Lung (tissue), 12 donors: ENCODE data around the gene BBS1. TPM values are rescaled to one million over a fixed set of nuclear protein-coding genes. Genes with fewer than 3 reads are reported as not detected.
"Not testable (repeated sequence)": the region's sequence is repeated elsewhere in the genome, so short reads cannot be mapped to it uniquely, and the experiment has no call there.

ENCODE experiments used
- ATAC-seq: fragments of 200-7000 bp; cut with Tn5 transposase; one replicate; pipeline ENCODE4 v1.9.1; 2020; ENCODE audit warnings: moderate number of reproducible peaks; ENCODE audit not compliant: insufficient read depth, low FRiP score
- DNase-seq, 3 donors: peaks; one replicate each; pipeline ENCODE4 v3.0.0-alpha.2; 2013 to 2017
- H3K27ac ChIP-seq, 2 donors: one replicate each; pipeline ENCODE4 v1.5.1; 2013; ENCODE audit warnings: mild to moderate bottlenecking in 2 of 2, moderate library complexity in 2 of 2, control low read depth in 1 of 2, inconsistent platforms in 1 of 2, low read depth in 1 of 2, low read length in 1 of 2
- H3K27me3 ChIP-seq, 3 donors: one replicate each; pipeline ENCODE4 v1.5.1; 2013; ENCODE audit warnings: low read length in 2 of 3; ENCODE audit not compliant: control insufficient read depth in 3 of 3, insufficient read depth in 3 of 3
- H3K36me3 ChIP-seq, 4 donors: one replicate each; pipeline ENCODE4 v1.5.1; 2013; ENCODE audit warnings: low read length in 4 of 4, mild to moderate bottlenecking in 1 of 4, moderate library complexity in 1 of 4; ENCODE audit not compliant: control insufficient read depth in 4 of 4, insufficient read depth in 4 of 4
- H3K4me1 ChIP-seq, 5 donors: one replicate each; pipeline ENCODE4 v1.5.1; 2013; ENCODE audit warnings: low read length in 5 of 5, mild to moderate bottlenecking in 2 of 5, moderate library complexity in 1 of 5; ENCODE audit not compliant: control insufficient read depth in 5 of 5, insufficient read depth in 5 of 5
- H3K4me3 ChIP-seq: one replicate; pipeline ENCODE4 v1.5.1; 2013; ENCODE audit warnings: mild to moderate bottlenecking, control low read depth, moderate library complexity
- H3K9ac ChIP-seq, 2 donors: one replicate each; pipeline ENCODE4 v1.5.1; 2013; ENCODE audit warnings: low read length in 2 of 2, control low read depth in 1 of 2; ENCODE audit not compliant: insufficient read depth in 1 of 2
- H3K9me3 ChIP-seq, 4 donors: one replicate each; pipeline ENCODE4 v1.5.1; 2013; ENCODE audit warnings: low read length in 3 of 4, mild to moderate bottlenecking in 1 of 4, moderate library complexity in 1 of 4; ENCODE audit not compliant: control insufficient read depth in 4 of 4, insufficient read depth in 3 of 4
- WGBS, 2 donors: extraction: QIAGEN DNeasy Blood & Tissue Kit; methylation state at CpG; one replicate each; pipeline ENCODE4 v1.1.7; 2013; 5-methylcytosine and 5-hydroxymethylcytosine counted together
- polyA plus RNA-seq, 2 donors: library from polyadenylated mRNA; stranded (reverse); fragments of 200-250 nt; gene quantifications; one replicate each; pipeline ENCODE4 v1.2.1, GENCODE V29; 2013
- total RNA-seq, 2 donors: library from RNA; depleted of rRNA in 1 of 2; stranded (reverse); fragments of >200 nt in 1 of 2; gene quantifications; one replicate each; pipeline ENCODE4 v1.2.1, GENCODE V29; 2014 to 2021
- TF ChIP-seq, protein P1 (sequence below): IDR thresholded peaks from 2 replicates; pipeline ENCODE4 v1.5.1; 2012; ENCODE audit warnings: mild to moderate bottlenecking; ENCODE audit errors: control extremely low read depth, extremely low read depth
- donor health status: control.
- donor health status: control.
- donor health status: Bipolar disorder and iron deficiency.
- donor health status: healthy.
- donor health status: DM: yes; HTN: yes; CAD: no.

BBS1 gene
- total and polyA plus RNA-seq, 4 donors = 12.5 to 75.6 (median 29.3) TPM

DNA sequence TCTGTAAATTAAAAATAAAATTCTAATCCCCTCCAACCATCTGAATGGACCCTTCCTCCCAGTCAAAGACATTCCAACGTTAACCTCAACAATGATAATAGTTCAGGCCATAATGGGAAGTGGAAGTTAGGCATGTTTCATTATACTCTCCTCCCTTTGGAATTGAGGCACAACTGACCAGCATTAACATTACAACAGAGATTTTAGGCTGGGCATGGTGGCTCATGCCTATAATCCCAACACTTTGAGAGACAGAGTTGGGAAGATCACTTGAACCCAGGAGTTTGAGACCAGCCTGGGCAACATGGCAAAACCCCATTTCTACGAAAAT lies 60.4 kb downstream of the BBS1 start:
- ATAC-seq (no peak), DNase-seq (no peak)
- Histone ChIP-seq H3K4me3 (no peak overlapping the region), H3K27ac (no peak overlapping the region), H3K4me1 (peaks cover 0 to 10% (median 0%) of the 10 kb centered on the region in 5 donors), H3K9ac (no peak overlapping the region), H3K9me3 (no peaks in the 10 kb centered on the region), H3K36me3 (peaks cover 0 to 2% (median 0%) of the 10 kb centered on the region in 4 donors), H3K27me3 (no peaks in the 10 kb centered on the region)
- TF ChIP-seq, protein P1, sequence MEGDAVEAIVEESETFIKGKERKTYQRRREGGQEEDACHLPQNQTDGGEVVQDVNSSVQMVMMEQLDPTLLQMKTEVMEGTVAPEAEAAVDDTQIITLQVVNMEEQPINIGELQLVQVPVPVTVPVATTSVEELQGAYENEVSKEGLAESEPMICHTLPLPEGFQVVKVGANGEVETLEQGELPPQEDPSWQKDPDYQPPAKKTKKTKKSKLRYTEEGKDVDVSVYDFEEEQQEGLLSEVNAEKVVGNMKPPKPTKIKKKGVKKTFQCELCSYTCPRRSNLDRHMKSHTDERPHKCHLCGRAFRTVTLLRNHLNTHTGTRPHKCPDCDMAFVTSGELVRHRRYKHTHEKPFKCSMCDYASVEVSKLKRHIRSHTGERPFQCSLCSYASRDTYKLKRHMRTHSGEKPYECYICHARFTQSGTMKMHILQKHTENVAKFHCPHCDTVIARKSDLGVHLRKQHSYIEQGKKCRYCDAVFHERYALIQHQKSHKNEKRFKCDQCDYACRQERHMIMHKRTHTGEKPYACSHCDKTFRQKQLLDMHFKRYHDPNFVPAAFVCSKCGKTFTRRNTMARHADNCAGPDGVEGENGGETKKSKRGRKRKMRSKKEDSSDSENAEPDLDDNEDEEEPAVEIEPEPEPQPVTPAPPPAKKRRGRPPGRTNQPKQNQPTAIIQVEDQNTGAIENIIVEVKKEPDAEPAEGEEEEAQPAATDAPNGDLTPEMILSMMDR = no peak
- whole genome bisulfite sequencing, 2 donors = 67 to 74% methylated on average over 2 of the region's 2 CpGs

DNA sequence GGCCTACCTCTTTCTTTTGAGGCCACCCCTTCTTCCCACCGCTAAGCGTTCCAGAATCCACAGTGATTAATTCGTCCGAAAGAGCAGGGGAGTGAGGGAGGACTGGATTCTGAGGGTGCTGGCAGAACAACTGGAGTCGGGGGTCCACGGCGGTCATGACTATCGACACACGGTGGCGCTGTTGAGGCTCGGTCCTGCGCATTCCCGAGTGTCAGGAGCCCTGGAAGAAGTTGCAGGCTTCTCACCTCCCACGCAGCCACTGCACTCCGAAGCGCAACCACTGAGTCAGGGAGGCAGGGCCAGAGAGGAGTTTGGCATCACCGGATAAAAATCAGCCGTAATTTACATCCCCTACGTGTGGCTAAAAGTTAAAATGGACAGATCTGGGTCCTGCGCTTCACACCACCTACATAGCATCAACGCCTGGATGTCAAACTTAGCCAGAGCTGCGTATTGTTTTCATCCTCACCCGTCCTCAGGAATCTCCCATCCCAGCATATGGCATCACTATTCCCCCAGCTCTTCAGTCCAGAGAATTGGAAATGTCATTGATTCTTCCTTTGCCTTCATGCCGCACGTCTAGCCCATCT lies 68.7 kb downstream of the BBS1 start:
- ATAC-seq (peak; percentile 88), DNase-seq (peak; percentile 75 to 83 (median 76))
- H3K9ac ChIP-seq = no peak overlapping the region
- no peaks in the 10 kb centered on the region for H3K36me3 ChIP-seq
- H3K4me1 ChIP-seq = no peaks in the 10 kb centered on the region
- 18 to 19% methylated on average over 25 of the region's 25 CpGs for WGBS, 2 donors
- TF ChIP-seq, protein P1 = peak; percentile 70
- H3K9me3 ChIP-seq = no peaks in the 10 kb centered on the region
- H3K4me3 ChIP-seq = no peak overlapping the region
- H3K27ac ChIP-seq = no peak overlapping the region
- H3K27me3 ChIP-seq = no peaks in the 10 kb centered on the region

DNA sequence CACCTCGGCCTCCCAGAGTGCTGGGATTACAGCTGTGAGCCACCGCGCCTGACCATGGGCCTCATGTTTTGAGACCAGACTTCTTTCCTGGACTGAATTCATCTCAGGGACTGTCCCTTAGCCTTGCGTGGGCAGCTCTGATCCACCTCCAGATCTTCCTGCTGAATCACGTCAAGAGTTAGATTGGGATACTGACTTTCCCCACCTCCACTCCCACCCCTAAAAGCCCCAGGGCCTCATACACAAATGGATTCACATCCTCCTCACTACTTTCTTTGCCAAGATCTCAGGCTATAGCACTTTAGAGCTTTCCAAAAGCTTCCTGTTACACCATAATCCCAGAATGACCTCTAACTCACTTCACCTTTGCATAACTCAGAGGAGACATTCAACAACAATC lies 70.4 kb downstream of the BBS1 start:
- ATAC-seq (no peak), DNase-seq (no peak)
- no peaks in the 10 kb centered on the region for H3K36me3 ChIP-seq
- H3K9ac ChIP-seq = no peak overlapping the region
- H3K27me3 ChIP-seq = no peaks in the 10 kb centered on the region
- WGBS, 2 donors = 92 to 96% methylated on average over 5 of the region's 5 CpGs
- no peak overlapping the region for H3K4me3 ChIP-seq
- H3K9me3 ChIP-seq = no peaks in the 10 kb centered on the region
- no peak overlapping the region for H3K27ac ChIP-seq
- TF ChIP-seq, protein P1 = no peak
- H3K4me1 ChIP-seq = no peaks in the 10 kb centered on the region

DNA sequence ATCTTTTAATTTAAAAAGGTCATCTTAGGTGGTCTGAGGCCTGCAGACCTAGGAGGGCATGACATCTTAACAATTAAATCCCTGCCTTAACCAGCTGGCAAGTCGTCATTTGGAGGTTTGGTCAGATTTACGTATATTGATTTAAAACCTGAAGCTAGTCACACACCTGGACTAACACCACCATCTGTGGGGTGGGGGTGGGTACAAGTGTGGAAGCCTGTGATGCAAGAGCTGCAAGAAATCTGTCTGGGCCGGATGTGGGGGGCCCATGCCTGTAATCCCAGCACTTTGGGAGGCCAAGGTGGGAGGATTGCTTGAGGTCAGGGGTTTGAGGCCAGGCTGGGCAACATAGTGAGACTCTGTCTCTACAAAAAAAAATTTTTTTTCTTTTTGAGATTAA lies 70.8 kb downstream of the BBS1 start:
- WGBS, 2 donors = 82 to 84% methylated on average over 3 of the region's 3 CpGs
- H3K4me1 ChIP-seq = no peaks in the 10 kb centered on the region
- no peaks in the 10 kb centered on the region for H3K36me3 ChIP-seq
- H3K27ac ChIP-seq = no peak overlapping the region
- TF ChIP-seq, protein P1 = no peak
- H3K4me3 ChIP-seq = no peak overlapping the region
- H3K27me3 ChIP-seq = no peaks in the 10 kb centered on the region
- no peak overlapping the region for H3K9ac ChIP-seq
- no peaks in the 10 kb centered on the region for H3K9me3 ChIP-seq
- ATAC-seq (no peak), DNase-seq (no peak)

DNA sequence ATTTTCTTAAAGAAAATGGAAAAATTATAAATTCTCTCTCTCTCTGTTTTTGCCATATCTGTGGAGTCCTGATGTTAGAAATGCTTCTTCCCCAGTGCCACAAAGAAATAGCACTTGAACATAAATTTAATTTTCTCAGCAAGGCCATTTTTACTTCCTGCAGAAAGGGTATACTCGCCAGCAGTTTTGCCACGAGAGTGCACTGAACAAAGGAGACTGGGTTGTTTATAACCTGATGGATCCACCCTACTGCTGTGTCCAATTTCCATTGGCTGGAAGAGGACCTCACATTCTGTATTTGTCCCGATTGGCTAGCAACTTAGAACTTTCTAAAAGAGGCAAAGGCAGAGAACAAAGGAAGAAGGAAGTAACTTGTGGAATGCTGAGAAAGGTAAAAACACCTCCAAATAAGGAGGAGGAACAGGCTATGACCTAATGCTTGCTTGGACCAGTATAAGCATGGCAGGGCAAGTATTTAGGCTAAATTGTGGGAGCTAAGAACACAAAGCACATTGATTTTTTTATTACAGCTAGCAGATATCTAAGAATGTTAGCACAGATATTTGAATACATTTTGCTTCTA lies 72.2 kb downstream of the BBS1 start:
- H3K9ac ChIP-seq, H3K27me3 ChIP-seq, DNase-seq, H3K27ac ChIP-seq, ATAC-seq, H3K9me3 ChIP-seq, H3K36me3 ChIP-seq, H3K4me1 ChIP-seq, H3K4me3 ChIP-seq: not testable (repeated sequence)
- 82 to 86% methylated on average over 3 of the region's 3 CpGs for WGBS, 2 donors
